Cardiac muscle cell (in vitro differentiated cells and primary cell): ENCODE results near the gene CYBA. TPM values are rescaled to one million over a fixed set of nuclear protein-coding genes. Genes with fewer than 3 reads are reported as not detected.

Experiments used
- DNase-seq, 2 donors: peaks; one replicate each; pipeline versions ENCODE4 v3.0.0 to v3.0.0-alpha.2; 2010 to 2017; ENCODE audit warnings: low read depth in 1 of 2, low spot score in 1 of 2
- H3K27ac ChIP-seq: fragments of 200-600 bp; sonication (generic); 2 replicates; pipeline ENCODE4 v1.5.1; 2016
- H3K27me3 ChIP-seq: fragments of 200-600 bp; sonication (generic); 2 replicates; pipeline ENCODE4 v1.6.0; 2016; ENCODE audit warnings: control low read depth
- H3K36me3 ChIP-seq: fragments of 200-600 bp; sonication (generic); 2 replicates; pipeline ENCODE4 v1.5.1; 2016; ENCODE audit warnings: control low read depth
- H3K4me1 ChIP-seq: fragments of 200-600 bp; sonication (generic); 2 replicates; pipeline ENCODE4 v1.8.1; 2017; ENCODE audit warnings: low read depth, mild to moderate bottlenecking, mixed run types
- H3K4me3 ChIP-seq: fragments of 200-600 bp; sonication (generic); 2 replicates; pipeline ENCODE4 v1.5.1; 2016; ENCODE audit warnings: mild to moderate bottlenecking
- H3K9me3 ChIP-seq: fragments of 200-600 bp; sonication (generic); 2 replicates; pipeline ENCODE4 v1.5.1; 2017; ENCODE audit warnings: low read depth, mild to moderate bottlenecking, control low read depth
- polyA plus RNA-seq: library from polyadenylated mRNA; unstranded; fragments of >200 nt; fragmentation: Nextera tagmentation; extraction: Ambion mirVana; gene quantifications from 2 replicates; pipeline ENCODE4 v1.2.1, GENCODE V29; 2016
- total RNA-seq: library from RNA; depleted of rRNA; stranded (reverse); fragments of >200 nt; gene quantifications from 2 replicates; pipeline ENCODE4 v1.2.3, GENCODE V29; 2016
- TF ChIP-seq, protein P1 (sequence below): IDR thresholded peaks from 2 replicates; pipeline ENCODE4 v1.5.1; 2012; ENCODE audit warnings: low read depth, mild to moderate bottlenecking, low read length

The CYBA gene
- total and polyA plus RNA-seq, 2 experiments from 2014 or later = 174 to 233 TPM

DNA sequence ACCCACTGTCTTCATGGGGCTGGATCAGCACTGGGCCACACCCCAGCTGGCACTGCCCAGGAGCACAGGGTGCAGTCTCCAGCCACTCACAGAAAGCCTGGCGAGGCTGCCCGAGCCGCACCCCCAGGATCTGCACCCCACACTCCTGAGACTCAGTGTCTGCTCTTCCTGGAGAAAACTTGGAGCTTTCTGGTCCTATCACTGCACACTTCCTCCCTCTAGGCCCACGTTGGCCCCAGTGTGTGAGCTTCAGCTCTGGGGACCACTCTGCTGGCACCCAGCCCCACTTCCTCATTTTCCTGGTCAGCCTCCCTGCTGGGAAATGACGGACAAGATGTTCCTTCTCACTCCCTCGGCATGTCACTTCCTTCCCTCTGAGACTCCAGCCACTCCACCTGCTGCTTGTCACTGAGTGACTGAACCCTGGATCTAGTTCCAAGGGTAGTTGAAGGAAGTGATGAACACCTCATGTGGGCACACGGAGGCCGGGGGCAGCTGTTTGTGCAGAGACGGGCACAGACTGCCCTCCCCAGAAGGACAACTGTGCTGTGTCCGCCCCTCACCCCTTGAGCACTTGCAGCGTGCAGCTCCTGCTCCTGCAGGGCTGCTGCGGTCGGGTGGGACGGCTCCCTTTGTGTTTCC, 51.6 kb downstream of the CYBA start:
- TF ChIP-seq, protein P1, sequence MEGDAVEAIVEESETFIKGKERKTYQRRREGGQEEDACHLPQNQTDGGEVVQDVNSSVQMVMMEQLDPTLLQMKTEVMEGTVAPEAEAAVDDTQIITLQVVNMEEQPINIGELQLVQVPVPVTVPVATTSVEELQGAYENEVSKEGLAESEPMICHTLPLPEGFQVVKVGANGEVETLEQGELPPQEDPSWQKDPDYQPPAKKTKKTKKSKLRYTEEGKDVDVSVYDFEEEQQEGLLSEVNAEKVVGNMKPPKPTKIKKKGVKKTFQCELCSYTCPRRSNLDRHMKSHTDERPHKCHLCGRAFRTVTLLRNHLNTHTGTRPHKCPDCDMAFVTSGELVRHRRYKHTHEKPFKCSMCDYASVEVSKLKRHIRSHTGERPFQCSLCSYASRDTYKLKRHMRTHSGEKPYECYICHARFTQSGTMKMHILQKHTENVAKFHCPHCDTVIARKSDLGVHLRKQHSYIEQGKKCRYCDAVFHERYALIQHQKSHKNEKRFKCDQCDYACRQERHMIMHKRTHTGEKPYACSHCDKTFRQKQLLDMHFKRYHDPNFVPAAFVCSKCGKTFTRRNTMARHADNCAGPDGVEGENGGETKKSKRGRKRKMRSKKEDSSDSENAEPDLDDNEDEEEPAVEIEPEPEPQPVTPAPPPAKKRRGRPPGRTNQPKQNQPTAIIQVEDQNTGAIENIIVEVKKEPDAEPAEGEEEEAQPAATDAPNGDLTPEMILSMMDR = no peak

DNA sequence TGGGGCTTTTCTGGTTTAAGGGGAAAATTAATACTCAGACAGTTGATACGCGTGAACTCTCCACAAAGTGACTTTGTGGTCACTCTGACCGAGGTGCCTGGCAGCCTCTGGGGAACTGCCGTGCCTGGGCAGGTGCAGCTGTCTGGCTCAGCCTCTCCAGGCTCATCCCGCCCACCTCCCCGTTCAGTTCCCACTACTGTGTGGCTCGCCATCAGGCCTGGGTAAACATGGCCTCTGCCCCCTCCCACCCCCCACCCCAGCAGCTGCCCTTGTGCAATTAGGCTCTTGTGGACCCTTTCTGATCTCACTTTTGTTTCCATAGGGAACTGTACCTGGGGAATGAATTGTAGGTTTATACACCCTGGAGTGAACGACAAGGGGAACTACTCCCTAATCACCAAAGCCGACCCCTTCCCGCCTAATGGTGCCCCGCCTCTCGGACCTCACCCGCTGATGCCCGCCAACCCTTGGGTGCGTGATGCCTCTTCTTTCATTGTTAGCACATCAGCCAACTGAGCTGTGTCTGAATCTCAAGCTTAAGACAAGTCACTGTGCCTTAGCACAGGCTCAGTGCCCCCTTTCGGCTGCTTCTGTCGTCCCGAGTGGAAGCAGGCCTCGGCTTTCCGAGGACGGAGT, 52.9 kb downstream of the CYBA start:
- Histone ChIP-seq H3K27me3 (no peaks in the 10 kb centered on the region), H3K4me3 (no peak overlapping the region), H3K9me3 (no peaks in the 10 kb centered on the region), H3K27ac (no peak overlapping the region), H3K36me3 (peaks cover 27% of the 10 kb centered on the region), H3K4me1 (no peaks in the 10 kb centered on the region)
- no peak for DNase-seq
- TF ChIP-seq, protein P1 = no peak

More for the DNA sequence above, 51.6 kb downstream of the CYBA start:
- no peaks in the 10 kb centered on the region for H3K9me3 ChIP-seq
- no peaks in the 10 kb centered on the region for H3K4me1 ChIP-seq
- no peaks in the 10 kb centered on the region for H3K27me3 ChIP-seq
- peak in 1 of 2 donors; percentile 2 for DNase-seq
- H3K36me3 ChIP-seq = peaks cover 27% of the 10 kb centered on the region
- H3K4me3 ChIP-seq = no peak overlapping the region
- H3K27ac ChIP-seq = no peak overlapping the region

DNA sequence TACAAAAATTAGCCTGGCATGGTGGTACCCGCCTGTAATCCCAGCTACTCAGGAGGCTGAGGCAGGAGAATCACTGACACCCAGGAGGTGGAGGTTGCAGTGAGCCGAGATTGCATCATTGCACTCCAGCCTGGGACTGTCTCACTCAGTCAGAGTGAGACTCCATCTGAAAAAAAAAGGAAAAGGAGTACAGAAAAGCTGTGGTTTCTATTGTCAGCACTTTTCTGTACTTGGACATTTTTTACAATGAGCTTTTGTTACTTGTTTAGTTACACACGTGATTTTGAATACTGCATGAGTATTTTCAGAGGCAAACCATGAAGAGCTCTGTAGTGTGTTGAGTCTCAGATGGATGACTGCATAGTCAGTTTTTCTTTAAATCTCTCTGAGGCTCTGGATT, 54.4 kb downstream of the CYBA start:
- peak in 1 of 2 donors; percentile 66 for DNase-seq
- no peaks in the 10 kb centered on the region for H3K9me3 ChIP-seq
- no peaks in the 10 kb centered on the region for H3K27me3 ChIP-seq
- H3K27ac ChIP-seq = no peak overlapping the region
- TF ChIP-seq, protein P1 = no peak
- no peaks in the 10 kb centered on the region for H3K4me1 ChIP-seq
- peaks cover 27% of the 10 kb centered on the region for H3K36me3 ChIP-seq
- no peak overlapping the region for H3K4me3 ChIP-seq

DNA sequence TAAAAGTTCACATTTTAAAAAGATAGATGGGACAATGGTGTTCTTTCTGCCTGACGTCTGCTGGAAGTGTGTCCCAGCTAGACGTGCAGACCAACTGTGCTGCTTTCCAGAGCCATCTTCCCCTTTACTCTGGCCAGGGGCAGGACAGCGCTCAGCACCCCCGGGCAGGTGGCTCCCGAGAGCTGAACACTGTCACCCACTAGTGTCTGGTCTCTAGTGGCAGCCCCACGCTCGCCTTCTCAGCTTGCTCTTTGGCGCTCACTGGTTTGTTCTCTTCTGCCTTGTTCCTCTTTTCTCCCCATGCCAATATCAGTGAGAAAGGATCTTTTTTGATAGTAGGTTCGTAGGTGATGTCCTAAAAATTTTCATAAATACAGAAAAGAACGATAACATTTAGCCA, 54.9 kb downstream of the CYBA start:
- no peak for DNase-seq
- H3K9me3 ChIP-seq = no peaks in the 10 kb centered on the region
- no peak overlapping the region for H3K4me3 ChIP-seq
- no peaks in the 10 kb centered on the region for H3K4me1 ChIP-seq
- TF ChIP-seq, protein P1 = no peak
- peaks cover 28% of the 10 kb centered on the region for H3K36me3 ChIP-seq
- no peak overlapping the region for H3K27ac ChIP-seq
- H3K27me3 ChIP-seq = no peaks in the 10 kb centered on the region

DNA sequence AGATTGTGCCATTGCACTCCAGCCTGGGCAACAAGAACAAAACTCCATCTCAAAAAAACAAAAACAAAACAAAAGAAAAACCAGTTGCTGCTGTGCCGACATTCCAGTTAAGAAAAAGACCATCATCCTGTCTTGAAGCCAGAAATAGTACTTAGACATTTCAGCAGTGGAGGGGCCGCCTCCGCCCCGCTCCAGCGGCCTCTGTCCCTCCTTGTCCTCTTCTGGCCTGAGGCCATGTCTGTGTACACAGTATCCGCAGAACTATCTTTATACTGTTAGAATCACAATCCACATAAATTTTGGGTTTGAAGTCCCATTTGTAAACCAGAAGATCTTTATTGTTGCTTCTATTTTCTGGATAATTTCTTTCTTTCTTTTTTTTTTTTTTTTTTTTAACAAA, 55.8 kb downstream of the CYBA start:
- Histone ChIP-seq H3K36me3 (peaks cover 21% of the 10 kb centered on the region), H3K27ac (no peak overlapping the region), H3K27me3 (no peaks in the 10 kb centered on the region), H3K4me1 (no peaks in the 10 kb centered on the region), H3K4me3 (no peak overlapping the region), H3K9me3 (no peaks in the 10 kb centered on the region)
- DNase-seq = no peak
- TF ChIP-seq, protein P1 = no peak
